Right lobe of liver (tissue), 6 donors: Measurements from ENCODE around the gene SOCS7. TPM values are rescaled to one million over a fixed set of nuclear protein-coding genes. Genes with fewer than 3 reads are reported as not detected.

Experiments used
- ATAC-seq, 4 donors: fragments of 200-7000 bp; cut with Tn5 transposase; one replicate each; pipeline ENCODE4 v1.9.1; 2020; ENCODE audit warnings: mild to moderate bottlenecking in 4 of 4, moderate library complexity in 4 of 4
- DNase-seq, 3 donors: peaks; one replicate each; pipeline ENCODE4 v3.0.0-alpha.2; 2020
- H3K27ac ChIP-seq, 3 donors: fragments of 200-600 bp; one replicate each; pipeline ENCODE4 v1.8.0; 2022
- H3K27me3 ChIP-seq, 2 donors: fragments of 200-600 bp; one replicate each; pipeline ENCODE4 v1.8.0; 2022
- H3K36me3 ChIP-seq, 4 donors: fragments of 200-600 bp; sonication (generic) in 1 of 4; one replicate each; pipeline versions ENCODE4 v1.5.1 to v1.8.0; 2017 to 2022; ENCODE audit warnings: control low read depth in 1 of 4
- H3K4me1 ChIP-seq, 4 donors: fragments of 200-600 bp; sonication (generic) in 1 of 4; one replicate each; pipeline versions ENCODE4 v1.5.1 to v1.8.0; 2017 to 2022; ENCODE audit warnings: control low read depth in 1 of 4
- H3K4me3 ChIP-seq, 3 donors: fragments of 200-600 bp; one replicate each; pipeline ENCODE4 v1.8.0; 2022
- H3K9me3 ChIP-seq, 4 donors: fragments of 200-600 bp; sonication (generic) in 1 of 4; one replicate each; pipeline versions ENCODE4 v1.5.1 to v1.8.0; 2017 to 2022; ENCODE audit warnings: control low read depth in 1 of 4
- POLR2A ChIP-seq: fragments of 450-650 bp; IDR thresholded peaks from one replicate; pipeline ENCODE4 v1.6.1; 2017; ENCODE audit warnings: antibody characterized with exemption, mild to moderate bottlenecking
- WGBS: methylation state at CpG from one replicate; pipeline ENCODE4 v1.1.6; 2018; ENCODE audit warnings: low coverage, low lambda C conversion rate; ENCODE audit not compliant: insufficient coverage; ENCODE audit errors: missing lambda C conversion rate; 5-methylcytosine and 5-hydroxymethylcytosine counted together
- intact Hi-C, 2 donors: fragments of 100-400 bp; cut with DNase I; formaldehyde crosslinking; loops; one replicate each; pipeline versions ENCODE4 v1.11.2 to v1.14.1; 2022
- long read RNA-seq: library from polyadenylated mRNA; unstranded; transcript quantifications from one replicate; pipeline ENCODE4 v2.0.0, GENCODE V29; 2019
- total RNA-seq, 6 experiments: library from RNA; depleted of rRNA in 2 of 6; stranded (reverse); fragments of >200 nt in 2 of 6; fragmentation: NEBNext Ultra II Directional in 3 of 6; extraction: Animal tissue kit (Norgen Biotek cat#: 25700) in 3 of 6; gene quantifications; one replicate each; pipeline versions ENCODE4 v1.1.0 to v1.2.4, GENCODE V29; 2016 to 2023
- TF ChIP-seq, protein P1 (sequence below), 4 donors: fragments of 200-600 bp in 3 of 4; fragments of 450-650 bp in 1 of 4; IDR thresholded peaks; one replicate each; pipeline versions ENCODE4 v1.5.1 to v1.8.0; 2016 to 2022; ENCODE audit warnings: antibody characterized with exemption in 4 of 4, mild to moderate bottlenecking in 2 of 4
- donor health status: DM: no; HTN: yes; CAD: no.
- donor health status: DM: no; HTN: no; CAD: no.
- donor health status: DM: no; HTN: no; CAD: no.
- donor health status: DM: no; HTN: yes; CAD: no.
- donor health status: DM: no; HTN: yes; CAD: no.

The SOCS7 gene, protein sequence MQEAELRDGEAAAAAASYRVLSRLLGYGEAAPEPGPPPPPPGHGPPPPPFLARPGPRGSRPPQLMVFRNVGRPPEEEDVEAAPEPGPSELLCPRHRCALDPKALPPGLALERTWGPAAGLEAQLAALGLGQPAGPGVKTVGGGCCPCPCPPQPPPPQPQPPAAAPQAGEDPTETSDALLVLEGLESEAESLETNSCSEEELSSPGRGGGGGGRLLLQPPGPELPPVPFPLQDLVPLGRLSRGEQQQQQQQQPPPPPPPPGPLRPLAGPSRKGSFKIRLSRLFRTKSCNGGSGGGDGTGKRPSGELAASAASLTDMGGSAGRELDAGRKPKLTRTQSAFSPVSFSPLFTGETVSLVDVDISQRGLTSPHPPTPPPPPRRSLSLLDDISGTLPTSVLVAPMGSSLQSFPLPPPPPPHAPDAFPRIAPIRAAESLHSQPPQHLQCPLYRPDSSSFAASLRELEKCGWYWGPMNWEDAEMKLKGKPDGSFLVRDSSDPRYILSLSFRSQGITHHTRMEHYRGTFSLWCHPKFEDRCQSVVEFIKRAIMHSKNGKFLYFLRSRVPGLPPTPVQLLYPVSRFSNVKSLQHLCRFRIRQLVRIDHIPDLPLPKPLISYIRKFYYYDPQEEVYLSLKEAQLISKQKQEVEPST
- total RNA-seq, result 1 to 10 TPM; 2.2 to 6.0 (median 4.3) TPM
- long read RNA-seq, result 0 reads

DNA sequence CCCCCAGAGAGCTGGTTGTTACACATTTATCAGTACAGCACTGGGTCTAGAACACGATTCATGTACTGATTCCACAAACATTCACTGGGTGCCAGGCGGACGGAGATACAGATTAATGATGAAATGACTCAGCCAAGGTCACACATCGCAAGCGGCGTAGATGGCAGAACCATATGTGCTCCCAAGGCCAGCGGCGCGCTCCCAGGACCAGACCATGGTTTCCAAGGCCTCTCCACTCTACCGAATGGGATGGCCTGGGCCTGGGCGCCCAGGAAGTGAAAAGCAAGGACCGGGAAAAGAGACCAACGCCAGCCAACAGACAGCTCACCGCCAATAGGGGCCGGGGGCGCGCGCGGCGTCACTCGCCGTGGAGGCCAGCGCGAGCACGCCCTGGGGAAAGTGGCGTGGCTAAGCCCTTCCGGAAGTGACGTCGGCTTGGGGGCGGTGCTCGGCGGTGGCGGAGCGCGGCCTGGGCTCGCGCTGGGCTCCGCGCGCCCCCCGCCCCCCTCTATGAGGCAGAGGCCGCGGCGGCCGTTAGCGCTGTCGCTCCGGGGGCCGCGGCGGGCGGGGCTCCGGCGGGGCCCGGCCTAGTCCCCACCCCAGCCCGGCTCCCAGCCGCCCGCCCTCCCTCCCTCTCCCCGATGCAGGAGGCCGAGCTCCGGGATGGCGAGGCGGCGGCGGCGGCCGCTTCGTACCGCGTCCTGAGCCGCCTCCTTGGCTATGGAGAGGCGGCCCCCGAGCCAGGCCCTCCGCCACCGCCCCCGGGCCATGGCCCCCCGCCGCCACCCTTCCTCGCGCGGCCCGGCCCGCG, at the start of gene SOCS7:
Gene SOCS7, plus strand, starts transcription at position 433 of the 811 bp plus-strand sequence. Its CDS starts 209 bp downstream, at position 642.
- ATAC-seq (peak; percentile 95 to 97 (median 95)), DNase-seq (peak; percentile 95 to 96 (median 96))
- intact Hi-C loops, result no loop called here
- H3K36me3 ChIP-seq, result no peaks in the 10 kb centered on the region
- no peaks in the 10 kb centered on the region for H3K9me3 ChIP-seq
- peak within 1 kb of the TSS; percentile 64 to 82 (median 71) for H3K27ac ChIP-seq
- no peaks in the 10 kb centered on the region for H3K27me3 ChIP-seq
- WGBS, result 21% methylated on average over 12 of the region's 84 CpGs
- peak; percentile 84 for TF ChIP-seq POLR2A
- TF ChIP-seq, protein P1, sequence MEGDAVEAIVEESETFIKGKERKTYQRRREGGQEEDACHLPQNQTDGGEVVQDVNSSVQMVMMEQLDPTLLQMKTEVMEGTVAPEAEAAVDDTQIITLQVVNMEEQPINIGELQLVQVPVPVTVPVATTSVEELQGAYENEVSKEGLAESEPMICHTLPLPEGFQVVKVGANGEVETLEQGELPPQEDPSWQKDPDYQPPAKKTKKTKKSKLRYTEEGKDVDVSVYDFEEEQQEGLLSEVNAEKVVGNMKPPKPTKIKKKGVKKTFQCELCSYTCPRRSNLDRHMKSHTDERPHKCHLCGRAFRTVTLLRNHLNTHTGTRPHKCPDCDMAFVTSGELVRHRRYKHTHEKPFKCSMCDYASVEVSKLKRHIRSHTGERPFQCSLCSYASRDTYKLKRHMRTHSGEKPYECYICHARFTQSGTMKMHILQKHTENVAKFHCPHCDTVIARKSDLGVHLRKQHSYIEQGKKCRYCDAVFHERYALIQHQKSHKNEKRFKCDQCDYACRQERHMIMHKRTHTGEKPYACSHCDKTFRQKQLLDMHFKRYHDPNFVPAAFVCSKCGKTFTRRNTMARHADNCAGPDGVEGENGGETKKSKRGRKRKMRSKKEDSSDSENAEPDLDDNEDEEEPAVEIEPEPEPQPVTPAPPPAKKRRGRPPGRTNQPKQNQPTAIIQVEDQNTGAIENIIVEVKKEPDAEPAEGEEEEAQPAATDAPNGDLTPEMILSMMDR (IDR thresholded peaks at IDR 0.05), result no peak
- H3K4me3 ChIP-seq, result peak within 1 kb of the TSS; percentile 75 to 88 (median 77)
- H3K4me1 ChIP-seq, result peaks cover 0 to 8% (median 3%) of the 10 kb centered on the region in 4 donors

DNA sequence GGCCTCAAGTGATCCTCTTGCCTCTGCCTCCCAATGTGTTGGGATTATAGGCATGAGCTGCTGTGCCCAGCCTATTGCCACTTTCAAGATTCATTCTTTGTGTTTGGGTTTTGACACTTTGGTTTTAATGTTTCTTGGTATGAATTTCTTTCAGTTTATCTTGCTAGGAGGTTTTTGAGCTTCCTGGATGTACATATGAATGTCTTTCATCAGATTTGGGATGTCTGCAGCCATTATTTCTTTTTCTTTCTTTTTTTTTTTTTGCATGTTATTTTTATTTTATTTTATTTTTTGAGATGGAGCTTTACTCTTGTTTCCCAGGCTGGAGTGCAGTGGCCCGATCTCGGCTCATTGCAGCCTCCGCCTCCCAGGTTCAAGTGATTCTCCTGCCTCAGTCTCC, 36.1 kb upstream of the SOCS7 start:
- no peak overlapping the region for H3K27ac ChIP-seq
- H3K27me3 ChIP-seq, result no peaks in the 10 kb centered on the region
- DNase-seq (no peak), ATAC-seq (no peak)
- TF ChIP-seq, protein P1 (IDR thresholded peaks at IDR 0.05), result no peak
- TF ChIP-seq POLR2A, result no peak
- peaks cover 0 to 9% (median 2%) of the 10 kb centered on the region in 4 donors for H3K36me3 ChIP-seq
- H3K4me1 ChIP-seq, result no peaks in the 10 kb centered on the region
- no peak overlapping the region for H3K4me3 ChIP-seq
- intact Hi-C loops, result no loop called here
- no peaks in the 10 kb centered on the region for H3K9me3 ChIP-seq
- WGBS, result 60% methylated on average over 3 of the region's 3 CpGs

DNA sequence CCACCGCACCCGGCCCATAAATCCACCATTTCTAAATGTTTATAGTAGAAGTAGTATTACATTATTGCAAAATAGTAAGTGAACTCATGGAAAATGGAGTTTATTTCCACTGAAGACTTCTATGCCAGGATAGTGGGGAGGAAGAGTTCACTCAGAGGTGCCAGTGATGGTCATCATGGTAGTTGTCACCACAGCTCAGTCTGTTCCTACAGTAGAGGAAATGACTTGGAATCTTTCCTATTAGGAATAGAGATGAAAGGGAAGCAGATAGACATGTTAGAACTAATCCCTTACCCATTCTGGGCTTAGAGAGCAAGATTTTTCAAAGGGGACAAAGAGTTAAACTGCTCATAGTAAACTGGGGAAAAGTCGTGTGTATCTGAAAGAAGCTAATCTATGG, 34.6 kb upstream of the SOCS7 start:
- intact Hi-C loops, result no loop called here
- no peak overlapping the region for H3K4me3 ChIP-seq
- H3K36me3 ChIP-seq, result peaks cover 0 to 14% (median 0%) of the 10 kb centered on the region in 4 donors
- H3K9me3 ChIP-seq, result no peaks in the 10 kb centered on the region
- DNase-seq (no peak), ATAC-seq (no peak)
- WGBS, result 77% methylated on average over 3 of the region's 3 CpGs
- H3K27ac ChIP-seq, result no peak overlapping the region
- no peaks in the 10 kb centered on the region for H3K4me1 ChIP-seq
- TF ChIP-seq POLR2A, result no peak
- no peaks in the 10 kb centered on the region for H3K27me3 ChIP-seq

DNA sequence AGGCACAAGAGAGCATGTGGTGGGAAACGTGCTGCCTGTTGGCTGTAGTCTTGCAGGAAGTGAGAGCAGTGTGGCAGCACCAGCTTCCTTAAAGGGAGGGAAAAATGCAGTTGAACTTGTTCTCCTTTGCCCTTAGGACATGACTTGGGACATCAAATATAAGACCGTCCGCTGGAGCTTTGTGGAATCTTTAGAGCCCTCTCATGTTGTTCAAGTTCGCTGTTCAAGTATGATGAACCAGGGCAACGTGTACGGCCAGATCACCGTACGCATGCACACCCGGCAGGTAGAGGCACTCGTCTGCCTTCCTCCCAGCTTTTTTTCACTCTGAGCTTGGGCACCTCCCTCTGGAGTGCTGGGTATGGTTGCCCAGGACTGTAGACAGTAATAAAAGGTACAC, 31.2 kb upstream of the SOCS7 start:
- no peak overlapping the region for H3K27ac ChIP-seq
- WGBS, result 75% methylated on average over 5 of the region's 10 CpGs

DNA sequence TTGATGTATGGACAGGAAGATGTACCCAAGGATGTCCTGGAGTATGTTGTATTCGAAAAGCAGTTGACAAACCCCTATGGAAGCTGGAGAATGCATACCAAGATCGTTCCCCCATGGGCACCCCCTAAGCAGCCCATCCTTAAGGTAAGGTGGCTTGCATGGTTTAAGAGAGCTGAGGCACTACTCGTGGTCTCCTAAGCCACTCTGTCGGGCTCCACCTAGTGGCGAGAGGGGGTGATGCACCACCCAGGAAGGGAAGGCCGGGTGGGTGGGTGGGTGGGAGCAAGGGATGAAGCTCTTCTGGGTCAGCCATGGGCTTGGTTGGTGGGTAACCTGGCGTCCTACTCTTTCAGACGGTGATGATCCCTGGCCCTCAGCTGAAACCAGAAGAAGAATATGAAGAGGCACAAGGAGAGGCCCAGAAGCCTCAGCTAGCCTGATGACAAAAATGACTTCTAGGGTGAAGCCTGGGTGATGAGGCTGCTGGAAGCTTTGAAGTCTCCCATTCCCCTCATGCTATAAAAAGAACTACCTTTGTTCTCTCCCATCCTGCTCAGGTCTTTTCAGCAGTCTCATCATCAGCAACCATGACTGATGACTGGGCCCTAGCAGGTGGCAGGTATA, 29.4 kb upstream of the SOCS7 start:
- WGBS, result 6% methylated on average over 2 of the region's 8 CpGs
- Histone ChIP-seq H3K27ac (no peak overlapping the region), H3K4me1 (no peaks in the 10 kb centered on the region), H3K27me3 (no peaks in the 10 kb centered on the region), H3K4me3 (no peak overlapping the region), H3K36me3 (peaks cover 0 to 26% (median 5%) of the 10 kb centered on the region in 4 donors), H3K9me3 (no peaks in the 10 kb centered on the region)
- intact Hi-C loops, result no loop called here
- TF ChIP-seq, protein P1 (IDR thresholded peaks at IDR 0.05), result peak in 3 of 4 donors; percentile 78 to 84 (median 83)
- TF ChIP-seq POLR2A, result no peak
- ATAC-seq, result peak; percentile 75 to 82 (median 80)
- peak; percentile 48 to 69 (median 54) for DNase-seq

More for the DNA sequence above, 31.2 kb upstream of the SOCS7 start:
- H3K9me3 ChIP-seq, result no peaks in the 10 kb centered on the region
- H3K4me3 ChIP-seq, result no peak overlapping the region
- no peaks in the 10 kb centered on the region for H3K27me3 ChIP-seq
- intact Hi-C loops, result no loop called here
- DNase-seq, result peak in 1 of 3 donors; percentile 30
- TF ChIP-seq POLR2A, result no peak
- peaks cover 0 to 29% (median 5%) of the 10 kb centered on the region in 4 donors for H3K36me3 ChIP-seq
- H3K4me1 ChIP-seq, result no peaks in the 10 kb centered on the region
- no peak for ATAC-seq
